Ovary (tissue), 10 donors: ENCODE results near the gene SZT2. TPM values are rescaled to one million over a fixed set of nuclear protein-coding genes. Genes with fewer than 3 reads are reported as not detected.

ENCODE experiments used
- DNase-seq, 5 donors: peaks; one replicate each; pipeline ENCODE4 v3.0.0-alpha.2; 2019 to 2020
- H3K27ac ChIP-seq, 2 donors: fragments of 200-600 bp; one replicate each; pipeline versions ENCODE4 v1.5.1 to v1.8.0; 2019 to 2022
- H3K27me3 ChIP-seq: fragments of 200-600 bp; one replicate; pipeline ENCODE4 v1.8.0; 2022
- H3K36me3 ChIP-seq: fragments of 200-600 bp; sonication (generic); one replicate; pipeline ENCODE4 v1.5.1; 2019
- H3K4me1 ChIP-seq: one replicate; pipeline ENCODE4 v1.8.1; 2013; ENCODE audit warnings: mild to moderate bottlenecking, moderate library complexity; ENCODE audit not compliant: insufficient read depth
- H3K4me3 ChIP-seq: fragments of 200-600 bp; sonication (generic); one replicate; pipeline ENCODE4 v1.5.1; 2017
- H3K9me3 ChIP-seq, 2 donors: fragments of 200-600 bp in 1 of 2; sonication (generic) in 1 of 2; one replicate each; pipeline versions ENCODE4 v1.5.1 to v1.8.1; 2013 to 2019; ENCODE audit warnings: mild to moderate bottlenecking in 1 of 2, moderate library complexity in 1 of 2
- EP300 ChIP-seq: sonication (generic); formaldehyde crosslinking; IDR thresholded peaks from one replicate; pipeline ENCODE4 v1.6.1; 2017; ENCODE audit warnings: antibody characterized with exemption
- POLR2A ChIP-seq: fragments of 450-650 bp; IDR thresholded peaks from one replicate; pipeline ENCODE4 v1.6.1; 2017; ENCODE audit warnings: antibody characterized with exemption, mild to moderate bottlenecking, moderate library complexity
- WGBS, 3 donors: extraction: QIAGEN DNeasy Blood & Tissue Kit in 1 of 3; methylation state at CpG; one replicate each; pipeline versions ENCODE4 v1.1.5 to v1.1.7; 2013 to 2017; 5-methylcytosine and 5-hydroxymethylcytosine counted together
- intact Hi-C, 4 donors: fragments of 100-400 bp; cut with DNase I; formaldehyde crosslinking; loops; one replicate each; pipeline versions ENCODE4 v1.11.0 to v1.15.1; 2022 to 2023
- long read RNA-seq, 3 donors: library from polyadenylated mRNA in 2 of 3; unstranded in 2 of 3; transcript quantifications; one replicate each; pipeline ENCODE4 v2.0.0 and lab custom pipeline, GENCODE V29; 2021 to 2026
- polyA plus RNA-seq, 2 donors: library from polyadenylated mRNA; stranded (reverse); fragments of 200-250 nt in 1 of 2; fragments of 350-450 nt in 1 of 2; fragmentation: Illumina TruSeq in 1 of 2; extraction: RNeasy Lipid Tissue Mini Kit (QIAGEN cat#74804) in 1 of 2; gene quantifications; one replicate each; pipeline ENCODE4 v1.2.3, GENCODE V29; 2013 to 2014
- total RNA-seq, 7 donors: library from RNA; depleted of rRNA in 2 of 7; stranded (reverse); fragments of >200 nt in 2 of 7; fragmentation: NEBNext Ultra II Directional in 3 of 7; extraction: Animal tissue kit (Norgen Biotek cat#: 25700) in 3 of 7; gene quantifications; one replicate each; pipeline versions ENCODE4 v1.1.0 to v1.2.4, GENCODE V29; 2016 to 2023
- TF ChIP-seq, protein P1 (sequence below), 3 donors: fragments of 450-650 bp in 2 of 3; fragments of 200-600 bp in 1 of 3; IDR thresholded peaks; one replicate each; pipeline versions ENCODE4 v1.5.1 to v1.8.0; 2016 to 2022; ENCODE audit warnings: antibody characterized with exemption in 3 of 3, mild to moderate bottlenecking in 1 of 3
- donor health status: DM: no; HTN: no; CAD: no; lungs with moderate emphysema.
- donor health status: DM: no; HTN: no; CAD: no.
- donor health status: Bipolar disorder and iron deficiency.
- donor health status: DM: yes; HTN: yes; CAD: no.
- donor health status: DM: no; HTN: no; CAD: no.
- donor health status: DM: yes; HTN: yes; CAD: no.

The SZT2 gene
- 10 to 100 TPM; 25.5 to 89.3 (median 60.9) TPM for total RNA-seq
- polyA plus RNA-seq = 10 to 100 TPM; 16.8 to 17.6 TPM
- long read RNA-seq, donor 1, transcript SZT2-201 (5 exons, 1,601 nt) = major isoform, 5 of 36 reads
- long read RNA-seq, donor 1, partial matches to known transcripts = 20 of 36 reads
- long read RNA-seq, donor 1, other reads (novel, unspliced or antisense) = 11 of 36 reads
- long read RNA-seq, donor 2, partial matches to known transcripts = 18 of 50 reads
- long read RNA-seq, donor 2, other reads (novel, unspliced or antisense) = 32 of 50 reads
- long read RNA-seq, donor 3, full-length matches to known transcripts = 2 of 32 reads
- long read RNA-seq, donor 3, partial matches to known transcripts = 23 of 32 reads
- long read RNA-seq, donor 3, other reads (novel, unspliced or antisense) = 7 of 32 reads

- WGBS, 3 donors = 0 to 1% (median 0%) methylated on average over 46 to 65 of the region's 65 CpGs
- H3K27ac ChIP-seq = peak within 1 kb of the TSS; percentile 0 to 65
- peak; percentile 95 to 97 (median 96) for DNase-seq
- intact Hi-C loops = no loop called here
- no peak for TF ChIP-seq EP300
- TF ChIP-seq POLR2A = peak; percentile 73
- H3K4me1 ChIP-seq = peaks cover 4% of the 10 kb centered on the region
- no peaks in the 10 kb centered on the region for H3K9me3 ChIP-seq
- no peaks in the 10 kb centered on the region for H3K36me3 ChIP-seq
- H3K27me3 ChIP-seq = no peaks in the 10 kb centered on the region
- peak within 1 kb of the TSS; percentile 97 for H3K4me3 ChIP-seq
These were observed at the start of gene SZT2, which contains the start of gene MED8 for GRCh38 chr1:43389326-43390313. TSS of gene SZT2 (plus strand) at chr1:43389899. CDS start at chr1:43389969, 70 bp downstream. TSS of gene MED8 (minus strand) at chr1:43389800. CDS start at chr1:43389764, 36 bp downstream.

DNA sequence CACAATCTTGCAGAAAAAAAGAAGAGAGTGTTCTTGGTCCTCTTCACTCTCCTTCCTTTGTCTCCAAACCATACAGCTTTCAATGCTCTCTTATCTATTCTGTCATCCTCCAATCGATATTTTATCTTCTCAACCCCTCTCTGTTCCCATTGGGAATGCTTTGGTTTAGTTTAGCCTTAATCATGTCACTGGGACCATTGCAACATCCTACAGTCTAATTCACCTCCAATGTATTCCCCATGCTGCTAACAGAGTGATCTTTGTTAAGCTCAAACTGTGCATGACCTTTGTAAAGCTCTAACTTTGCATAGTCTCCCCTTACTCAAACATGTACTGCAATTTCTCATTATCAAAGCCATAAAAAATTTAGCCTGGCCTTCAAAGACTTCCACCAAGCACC is 49.1 kb upstream of the SZT2 start:
- Histone ChIP-seq H3K27me3 (no peaks in the 10 kb centered on the region), H3K4me1 (peaks cover 3% of the 10 kb centered on the region), H3K27ac (no peak overlapping the region), H3K4me3 (no peak overlapping the region), H3K9me3 (no peaks in the 10 kb centered on the region), H3K36me3 (no peaks in the 10 kb centered on the region)
- WGBS, 3 donors = 62 to 78% (median 63%) methylated on average over 1 of the region's 1 CpG
- TF ChIP-seq, protein P1, sequence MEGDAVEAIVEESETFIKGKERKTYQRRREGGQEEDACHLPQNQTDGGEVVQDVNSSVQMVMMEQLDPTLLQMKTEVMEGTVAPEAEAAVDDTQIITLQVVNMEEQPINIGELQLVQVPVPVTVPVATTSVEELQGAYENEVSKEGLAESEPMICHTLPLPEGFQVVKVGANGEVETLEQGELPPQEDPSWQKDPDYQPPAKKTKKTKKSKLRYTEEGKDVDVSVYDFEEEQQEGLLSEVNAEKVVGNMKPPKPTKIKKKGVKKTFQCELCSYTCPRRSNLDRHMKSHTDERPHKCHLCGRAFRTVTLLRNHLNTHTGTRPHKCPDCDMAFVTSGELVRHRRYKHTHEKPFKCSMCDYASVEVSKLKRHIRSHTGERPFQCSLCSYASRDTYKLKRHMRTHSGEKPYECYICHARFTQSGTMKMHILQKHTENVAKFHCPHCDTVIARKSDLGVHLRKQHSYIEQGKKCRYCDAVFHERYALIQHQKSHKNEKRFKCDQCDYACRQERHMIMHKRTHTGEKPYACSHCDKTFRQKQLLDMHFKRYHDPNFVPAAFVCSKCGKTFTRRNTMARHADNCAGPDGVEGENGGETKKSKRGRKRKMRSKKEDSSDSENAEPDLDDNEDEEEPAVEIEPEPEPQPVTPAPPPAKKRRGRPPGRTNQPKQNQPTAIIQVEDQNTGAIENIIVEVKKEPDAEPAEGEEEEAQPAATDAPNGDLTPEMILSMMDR (IDR thresholded peaks at IDR 0.05) = no peak
- TF ChIP-seq EP300 (no peak), POLR2A (no peak)
- intact Hi-C loops = no loop called here
- DNase-seq = no peak

DNA sequence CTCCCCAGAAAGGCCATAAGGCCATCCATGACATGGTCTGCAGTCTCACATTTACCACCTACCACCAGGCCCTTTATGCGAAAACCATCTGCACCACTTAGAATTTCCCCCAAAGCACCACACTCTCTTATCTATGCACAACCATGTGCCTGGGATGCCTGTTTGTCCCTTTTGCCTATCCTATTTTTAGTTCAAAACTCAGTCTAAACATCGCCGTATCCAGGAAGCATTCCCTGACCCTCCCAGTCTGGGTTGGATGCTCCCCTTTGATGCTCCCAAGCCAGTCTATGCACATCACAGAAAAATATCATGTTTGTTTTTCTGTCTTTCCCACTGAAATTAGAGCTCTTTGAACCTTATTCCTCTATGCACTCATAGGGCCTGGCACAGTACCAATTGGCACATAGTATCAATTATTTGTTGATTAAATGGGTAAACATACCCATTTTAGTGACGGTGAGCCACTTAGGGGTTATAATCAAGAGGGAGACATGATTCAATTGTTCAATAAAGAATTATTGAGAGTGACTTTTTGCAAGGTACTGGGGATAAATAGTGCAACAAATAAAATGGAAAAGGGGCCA is 45.3 kb upstream of the SZT2 start:
- Histone ChIP-seq H3K4me3 (no peak overlapping the region), H3K9me3 (no peaks in the 10 kb centered on the region), H3K36me3 (no peaks in the 10 kb centered on the region), H3K27me3 (no peaks in the 10 kb centered on the region), H3K27ac (no peak overlapping the region), H3K4me1 (peaks cover 3% of the 10 kb centered on the region)
- intact Hi-C loops = no loop called here
- WGBS, 3 donors = 34 to 57% (median 34%) methylated on average over 4 of the region's 4 CpGs
- no peak for DNase-seq
- TF ChIP-seq EP300 (no peak), POLR2A (no peak)
- TF ChIP-seq, protein P1 (IDR thresholded peaks at IDR 0.05) = no peak

DNA sequence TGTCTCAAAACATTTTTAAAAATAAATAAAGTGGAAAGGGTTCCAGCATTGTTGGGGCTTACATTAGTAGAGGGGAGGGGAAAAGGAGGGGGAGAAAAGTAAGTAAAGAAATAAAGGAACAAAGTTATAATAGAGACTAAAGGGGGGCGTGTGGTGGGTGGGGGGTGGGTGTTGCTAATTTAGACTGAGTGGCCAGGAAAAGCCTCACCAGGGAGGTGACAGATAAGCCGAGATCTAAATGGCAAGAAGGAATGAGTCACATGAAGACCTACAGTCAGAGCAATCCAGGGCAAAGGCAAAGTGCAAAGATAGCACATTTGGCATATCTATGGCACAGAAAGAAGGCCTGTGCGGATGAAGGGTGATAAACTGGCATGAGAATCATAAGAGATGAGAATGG is 44.6 kb upstream of the SZT2 start:
- H3K27me3 ChIP-seq = no peaks in the 10 kb centered on the region
- no peak overlapping the region for H3K4me3 ChIP-seq
- H3K9me3 ChIP-seq = no peaks in the 10 kb centered on the region
- DNase-seq = no peak
- intact Hi-C loops = no loop called here
- WGBS, 3 donors = 58 to 65% (median 59%) methylated on average over 3 of the region's 3 CpGs
- H3K27ac ChIP-seq = no peak overlapping the region
- TF ChIP-seq POLR2A (no peak), EP300 (no peak)
- TF ChIP-seq, protein P1 (IDR thresholded peaks at IDR 0.05) = no peak
- H3K36me3 ChIP-seq = no peaks in the 10 kb centered on the region
- peaks cover 3% of the 10 kb centered on the region for H3K4me1 ChIP-seq
